Activated T-helper 1 cell treated with anti-CD3 and anti-CD28 coated beads, Interleukin-2, amount 50 U/mL, for 16 hours (primary cell): Measurements from ENCODE around the gene PLCD1.
A peak's percentile ranks its signal among the peaks of the same experiment; 100 is the strongest.
"Not testable (repeated sequence)": the region's sequence is repeated elsewhere in the genome, so short reads cannot be mapped to it uniquely, and the experiment has no call there.

Experiments
- DNase-seq, 2 donors: peaks; one replicate each; pipeline ENCODE4 v3.0.0-alpha.2; 2020; ENCODE audit warnings: low read depth in 1 of 2, low spot score in 1 of 2

The PLCD1 gene

DNA sequence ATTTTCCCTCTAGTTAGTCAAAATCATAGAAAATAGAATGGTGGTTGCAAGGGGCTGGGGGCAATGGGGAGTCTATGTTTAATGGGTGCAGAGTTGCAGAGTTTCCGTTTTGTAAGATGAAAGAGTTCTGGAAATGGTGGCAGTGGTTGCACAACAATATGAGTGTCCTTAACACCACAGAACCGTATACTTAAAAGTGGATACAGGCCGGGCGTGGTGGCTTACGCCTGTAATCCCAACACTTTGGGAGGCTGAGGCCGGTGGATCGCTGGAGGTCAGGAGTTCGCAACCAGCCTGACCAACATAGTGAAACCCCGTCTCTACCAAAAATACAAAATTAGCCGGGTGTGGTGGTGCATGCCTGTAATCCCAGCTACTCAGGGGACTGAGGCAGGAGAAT is 41.1 kb downstream of the PLCD1 start:
- DNase-seq, result not testable (repeated sequence)

GRCh38 chr3:37987751-37988179 is 41.7 kb downstream of the PLCD1 start:
- no peak for DNase-seq

- DNase-seq, result no peak
Observed at GRCh38 chr3:37987315-37987697, 42.1 kb downstream of the PLCD1 start.

DNA sequence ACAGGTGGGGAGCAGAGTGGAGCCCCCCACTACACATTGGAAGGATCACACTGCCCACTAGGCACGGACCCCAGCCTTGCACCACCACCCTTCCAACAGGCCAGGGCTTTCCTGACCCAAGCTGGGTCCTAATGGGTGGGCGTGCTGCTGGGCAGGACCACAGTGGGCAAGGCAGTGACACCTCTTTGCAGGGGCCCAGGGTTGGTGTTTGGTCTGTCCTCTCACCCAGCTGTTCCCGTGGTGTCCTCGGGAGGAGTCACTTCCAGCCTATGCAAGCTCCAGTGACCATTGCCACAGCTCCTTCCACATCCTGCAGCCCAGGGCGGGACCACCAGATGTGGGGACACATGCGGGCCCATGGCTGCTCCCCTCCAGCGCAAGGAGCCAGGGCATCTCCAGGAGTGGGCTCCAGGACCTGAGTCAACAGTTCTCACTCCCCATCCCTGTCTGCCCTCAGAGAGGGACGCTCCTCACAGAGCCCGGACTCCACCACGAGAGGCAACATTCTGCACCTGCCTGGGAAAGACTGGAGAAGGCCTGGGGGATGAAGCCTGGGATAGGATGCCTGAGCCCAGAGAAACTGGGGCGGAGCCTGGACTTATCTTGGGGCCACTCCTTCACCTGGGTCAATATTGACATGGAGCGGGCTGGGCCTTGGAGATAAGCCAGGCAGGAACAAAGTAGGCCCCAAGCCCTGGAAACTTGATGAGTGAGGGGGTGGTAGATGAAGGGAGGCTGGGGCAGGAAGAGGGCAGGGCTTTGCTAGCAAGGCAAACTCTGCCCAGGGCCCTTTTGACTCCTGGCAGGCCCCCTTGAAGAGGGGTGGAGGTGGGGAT is 42.7 kb downstream of the PLCD1 start:
- no peak for DNase-seq

DNA sequence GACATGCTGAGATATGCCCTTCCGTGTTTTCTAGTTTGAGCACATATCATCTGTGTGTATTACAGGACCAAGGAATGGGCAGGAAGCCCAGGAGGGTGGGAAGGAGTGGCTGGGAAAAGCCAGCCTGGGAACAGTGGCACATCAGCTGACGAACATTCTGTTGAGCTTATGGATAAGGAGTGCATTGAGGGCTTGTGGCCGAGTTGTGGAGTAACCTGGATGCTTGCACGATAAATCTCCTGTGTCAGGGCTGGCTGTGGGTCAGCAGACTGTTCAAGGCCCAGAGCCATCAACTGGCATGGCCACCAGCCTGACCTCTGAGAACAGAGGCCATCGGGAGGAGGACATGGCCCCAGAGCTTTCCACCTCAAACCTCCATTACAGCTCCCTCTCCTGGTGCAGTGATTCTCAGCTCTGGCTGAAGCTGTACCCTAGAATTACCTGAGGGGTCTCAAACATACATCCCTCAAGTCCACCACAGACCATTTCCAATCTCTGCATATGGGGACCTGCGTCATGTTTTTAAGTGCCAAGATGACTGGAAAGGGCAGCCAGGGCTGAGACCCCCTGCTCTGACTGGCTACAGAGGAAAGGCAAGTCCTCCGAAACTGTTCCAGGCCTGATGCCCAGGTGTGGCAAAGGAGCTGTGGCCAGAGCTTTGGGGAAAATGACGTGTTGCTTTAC is 43.7 kb downstream of the PLCD1 start:
- no peak for DNase-seq

DNA sequence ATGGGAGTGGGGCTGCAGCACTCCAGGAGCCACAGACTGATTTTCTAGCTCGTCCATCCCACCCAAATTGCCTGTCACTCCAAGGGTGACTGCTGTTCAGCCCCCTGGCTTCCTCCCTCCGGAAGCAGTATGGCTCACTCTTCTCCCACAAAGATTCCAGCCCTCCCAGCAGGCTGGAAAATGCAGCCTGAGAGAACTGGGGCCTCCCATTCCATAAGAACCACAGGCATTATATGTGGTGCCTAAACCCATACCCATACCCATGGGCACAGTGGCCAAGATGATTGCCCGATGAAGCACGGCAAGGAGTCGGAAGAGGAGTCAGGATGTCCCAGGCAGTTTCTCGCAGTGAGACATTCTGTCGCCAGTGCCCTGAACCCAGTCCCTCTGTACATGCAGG is 44.8 kb downstream of the PLCD1 start:
- DNase-seq, result no peak

- no peak for DNase-seq
Observed at GRCh38 chr3:37984051-37984450, 45.4 kb downstream of the PLCD1 start.

- DNase-seq, result no peak
Observed at GRCh38 chr3:37982331-37982730, 47.1 kb downstream of the PLCD1 start.

- DNase-seq, result no peak
Observed at GRCh38 chr3:37981348-37981664, 48.1 kb downstream of the PLCD1 start.

GRCh38 chr3:37980462-37981347 is 48.7 kb downstream of the PLCD1 start:
- DNase-seq, result no peak

- no peak for DNase-seq
Observed at GRCh38 chr3:37979541-37980461, 49.6 kb downstream of the PLCD1 start.

DNA sequence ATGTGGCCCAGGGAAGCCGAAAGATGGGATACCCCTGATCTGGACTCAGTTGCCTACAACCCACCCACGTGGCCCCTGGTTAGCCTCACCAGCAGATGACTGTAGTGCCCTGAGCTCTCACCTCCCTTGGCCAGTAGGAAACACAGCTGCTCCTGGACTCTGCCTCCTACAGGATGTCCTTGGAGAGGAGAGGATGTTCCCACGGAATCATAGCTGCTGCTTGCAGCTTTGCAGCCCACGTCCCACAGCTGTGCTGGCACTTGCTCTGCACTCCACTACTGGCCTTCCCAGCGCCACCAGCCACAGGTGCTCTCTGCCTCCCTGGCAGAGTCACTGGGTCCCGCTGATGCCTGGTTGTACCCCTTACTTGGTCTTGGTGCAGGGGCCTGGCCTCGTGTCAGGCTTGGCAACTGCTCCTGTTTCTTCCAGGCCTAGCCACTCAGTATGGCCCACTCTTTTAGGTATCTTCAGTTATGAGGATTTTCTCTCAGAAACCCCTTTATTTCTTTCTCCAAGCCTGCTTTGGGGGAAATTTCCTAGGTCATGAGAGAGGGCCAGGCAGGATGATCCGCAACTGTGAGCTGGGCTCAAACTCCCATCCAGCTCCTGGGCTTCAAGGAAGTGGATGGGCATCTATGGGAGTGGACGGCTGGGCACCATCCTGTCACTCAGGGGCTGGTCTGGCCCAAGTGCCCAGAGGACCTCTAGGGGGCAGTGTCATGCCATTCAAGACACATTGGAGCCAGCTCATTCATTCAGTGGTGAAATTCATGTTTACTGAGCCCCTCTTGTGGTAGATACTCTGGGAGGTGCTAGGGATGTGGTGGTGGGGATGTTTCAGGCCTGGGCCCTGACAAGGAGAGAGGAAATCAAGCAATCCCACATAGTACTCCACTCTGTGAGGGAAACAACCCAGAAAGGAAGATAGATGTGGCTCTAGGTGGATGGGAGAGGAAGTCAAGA is 55.0 kb downstream of the PLCD1 start:
- DNase-seq, result peak; percentile 40 to 44

- DNase-seq, result no peak
Observed at GRCh38 chr3:37973246-37974054, 56.0 kb downstream of the PLCD1 start.

- not testable (repeated sequence) for DNase-seq
Observed at GRCh38 chr3:37972056-37972455, 57.4 kb downstream of the PLCD1 start.

DNA sequence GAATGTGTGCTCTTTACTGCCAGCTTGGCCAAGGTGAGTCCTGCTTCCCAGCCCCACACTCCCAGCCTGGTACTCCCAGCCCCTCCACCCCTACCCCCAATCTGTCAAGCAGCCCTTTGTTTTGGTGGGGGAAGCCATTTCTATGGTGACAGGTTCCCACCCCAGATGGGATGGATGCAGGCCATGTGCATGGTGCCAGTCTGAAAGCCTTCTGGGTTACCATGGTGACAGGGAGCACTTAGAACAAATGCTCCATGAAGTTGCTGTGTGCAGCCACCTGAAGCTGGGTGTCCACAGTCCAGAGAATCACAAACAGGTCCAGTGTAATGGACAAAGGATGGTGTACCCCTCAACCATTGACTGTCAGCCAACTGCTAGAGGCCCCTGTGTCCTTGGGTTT is 58.0 kb downstream of the PLCD1 start:
- DNase-seq, result no peak

- DNase-seq, result no peak
Observed at GRCh38 chr3:37970802-37971201, 58.6 kb downstream of the PLCD1 start.

GRCh38 chr3:37969596-37970100 is 59.8 kb downstream of the PLCD1 start:
- DNase-seq, result no peak

DNA sequence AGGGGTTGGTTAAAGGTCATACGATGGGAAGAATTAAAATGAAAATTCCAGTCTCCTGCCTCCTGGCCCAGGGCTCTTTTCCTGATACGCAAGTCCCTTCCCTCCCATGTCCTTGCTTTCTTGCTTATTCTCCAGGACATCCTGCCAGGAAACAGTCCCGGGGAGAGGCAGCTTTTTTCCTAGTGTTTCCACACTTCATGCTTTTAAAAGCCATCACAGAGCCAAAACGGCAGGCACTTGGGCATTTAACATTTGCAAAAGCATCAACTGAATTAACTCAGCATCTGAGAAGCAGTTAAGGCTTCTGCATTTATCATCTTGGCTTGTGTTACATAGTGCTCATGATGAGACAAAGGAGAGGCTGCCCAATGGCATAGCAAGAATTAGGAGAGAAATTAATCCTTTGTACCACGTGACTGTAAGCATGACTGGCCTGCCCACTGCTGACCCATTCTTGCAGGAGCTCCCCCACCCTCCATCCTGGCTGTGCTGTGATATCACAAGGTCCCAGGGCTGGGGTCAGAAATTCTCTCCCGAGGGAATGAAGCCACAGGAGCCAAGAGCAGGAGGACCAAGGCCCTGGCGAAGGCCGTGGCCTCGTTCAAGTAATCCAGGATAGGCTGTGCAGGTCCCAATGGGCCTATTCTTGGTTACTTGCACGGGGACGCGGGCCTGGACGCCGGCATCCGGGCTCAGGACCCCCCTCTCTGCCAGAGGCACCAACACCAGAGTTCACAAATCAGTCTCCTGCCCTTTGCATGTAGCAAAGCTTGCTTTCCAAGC is 60.4 kb downstream of the PLCD1 start:
- DNase-seq, result no peak
